GM23248 (cell line): ENCODE results near the gene SEC24C. TPM values are rescaled to one million over a fixed set of nuclear protein-coding genes. Genes with fewer than 3 reads are reported as not detected.

ENCODE experiments used
- DNase-seq: peaks from one replicate; pipeline ENCODE4 v3.0.0-alpha.2; 2015
- H2AFZ ChIP-seq: fragments of 200-600 bp; sonication (generic); 2 replicates; pipeline ENCODE4 v1.6.1; 2016; ENCODE audit warnings: antibody characterized with exemption
- H3F3A ChIP-seq: fragments of 200-600 bp; sonication (generic); 2 replicates; pipeline ENCODE4 v1.6.1; 2016; ENCODE audit warnings: mild to moderate bottlenecking, antibody characterized with exemption, mixed run types; ENCODE audit not compliant: insufficient read depth
- H3K27ac ChIP-seq: fragments of 200-600 bp; sonication (generic); 2 replicates; pipeline ENCODE4 v1.5.1; 2016; ENCODE audit warnings: mild to moderate bottlenecking
- H3K27me3 ChIP-seq: fragments of 200-600 bp; sonication (generic); replicated peaks from 2 replicates; pipeline ENCODE4 v1.6.1; 2016; ENCODE audit warnings: mild to moderate bottlenecking; ENCODE audit not compliant: insufficient read depth
- H3K36me3 ChIP-seq: fragments of 200-600 bp; sonication (generic); 2 replicates; pipeline ENCODE4 v1.6.1; 2016; ENCODE audit warnings: low read depth, mild to moderate bottlenecking
- H3K4me1 ChIP-seq: fragments of 200-600 bp; sonication (generic); 2 replicates; pipeline ENCODE4 v1.6.1; 2016; ENCODE audit warnings: mild to moderate bottlenecking; ENCODE audit not compliant: insufficient read depth
- H3K4me2 ChIP-seq: fragments of 200-600 bp; sonication (generic); one replicate; pipeline ENCODE4 v1.6.1; 2016; ENCODE audit warnings: mild to moderate bottlenecking; ENCODE audit not compliant: unreplicated experiment
- H3K4me3 ChIP-seq: fragments of 200-600 bp; sonication (generic); 2 replicates; pipeline ENCODE4 v1.5.1; 2016; ENCODE audit warnings: mild to moderate bottlenecking
- H3K79me2 ChIP-seq: fragments of 200-600 bp; sonication (generic); 2 replicates; pipeline ENCODE4 v1.6.1; 2016; ENCODE audit warnings: mild to moderate bottlenecking; ENCODE audit not compliant: insufficient read depth
- H3K9ac ChIP-seq: fragments of 200-600 bp; sonication (generic); 2 replicates; pipeline ENCODE4 v1.6.1; 2016; ENCODE audit warnings: mild to moderate bottlenecking
- H3K9me2 ChIP-seq: fragments of 200-600 bp; sonication (generic); 2 replicates; pipeline ENCODE4 v1.6.1; 2016; ENCODE audit warnings: mixed run types, mild to moderate bottlenecking, moderate library complexity; ENCODE audit not compliant: insufficient read depth
- H3K9me3 ChIP-seq: fragments of 200-600 bp; sonication (generic); one replicate; pipeline ENCODE4 v1.6.1; 2017; ENCODE audit warnings: low read depth
- H4K20me1 ChIP-seq: fragments of 200-600 bp; sonication (generic); 2 replicates; pipeline ENCODE4 v1.6.0; 2016; ENCODE audit not compliant: insufficient read depth
- EZH2 ChIP-seq: fragments of 200-600 bp; sonication (generic); IDR thresholded peaks from 2 replicates; pipeline ENCODE4 v1.6.1; 2018; ENCODE audit warnings: antibody characterized with exemption, mild to moderate bottlenecking; ENCODE audit not compliant: insufficient read depth, poor library complexity, severe bottlenecking
- EZH2phosphoT487 ChIP-seq: fragments of 200-600 bp; sonication (generic); IDR thresholded peaks from 2 replicates; pipeline ENCODE4 v1.6.1; 2018; ENCODE audit warnings: antibody characterized with exemption, moderate library complexity, mild to moderate bottlenecking, low read depth; ENCODE audit not compliant: insufficient read depth
- WGBS, 2 experiments: methylation state at CpG; one replicate each; pipeline ENCODE4 v1.1.6; 2015 to 2017; ENCODE audit warnings: low lambda C conversion rate in 2 of 2, low coverage in 1 of 2; ENCODE audit errors: missing lambda C conversion rate in 2 of 2; 5-methylcytosine and 5-hydroxymethylcytosine counted together
- in situ Hi-C: fragments of 300-500 bp; cut with MboI; formaldehyde crosslinking; loops from 2 replicates; pipeline ENCODE4 v1.15.0; 2020
- polyA plus RNA-seq: library from polyadenylated mRNA; unstranded; fragments of >200 nt; fragmentation: Nextera tagmentation; extraction: Ambion mirVana; gene quantifications from 2 replicates; pipeline ENCODE4 v1.2.1, GENCODE V29; 2016
- total RNA-seq: library from RNA; depleted of rRNA; stranded (reverse); fragments of >200 nt; shearing (Covaris generic); gene quantifications from 2 replicates; pipeline ENCODE4 v1.2.3, GENCODE V29; 2014

The SEC24C gene
- total and polyA plus RNA-seq, 2 experiments from 2014 or later: 30.6 to 87.1 TPM

GRCh38 chr10:73803680-73804286 lies 59.6 kb downstream of the SEC24C start:
- Histone ChIP-seq H3K36me3 (peaks cover 51% of the 10 kb centered on the region), H3F3A (peaks cover 20% of the 10 kb centered on the region), H3K27me3 (no peaks in the 10 kb centered on the region), H3K27ac (no peak overlapping the region), H4K20me1 (no peaks in the 10 kb centered on the region), H3K4me1 (no peaks in the 10 kb centered on the region), H2AFZ (no peak overlapping the region), H3K9me2 (no peaks in the 10 kb centered on the region), H3K4me2 (no peak overlapping the region), H3K9ac (no peak overlapping the region), H3K79me2 (peaks cover 23% of the 10 kb centered on the region), H3K9me3 (no peaks in the 10 kb centered on the region), H3K4me3 (no peak overlapping the region)
- TF ChIP-seq EZH2phosphoT487 (no peak), EZH2 (no peak)
- no peak for DNase-seq
- in situ Hi-C loops: no loop called here

- Histone ChIP-seq H3K4me3 (no peak overlapping the region), H3K79me2 (peaks cover 40% of the 10 kb centered on the region), H3K27me3 (no peaks in the 10 kb centered on the region), H3K9ac (no peak overlapping the region), H2AFZ (no peak overlapping the region), H3F3A (peaks cover 18% of the 10 kb centered on the region; the same call in 1 of the 2 replicates), H4K20me1 (no peaks in the 10 kb centered on the region), H3K36me3 (peaks cover 47% of the 10 kb centered on the region), H3K4me1 (peaks cover 13% of the 10 kb centered on the region), H3K4me2 (no peak overlapping the region), H3K9me3 (no peaks in the 10 kb centered on the region), H3K9me2 (no peaks in the 10 kb centered on the region), H3K27ac (no peak overlapping the region)
- no peak for DNase-seq
- in situ Hi-C loops: no loop called here
- TF ChIP-seq EZH2: no peak
- TF ChIP-seq EZH2phosphoT487: no peak
- 86 to 87% methylated on average over 14 of the region's 14 CpGs for WGBS, 2 experiments
Measured at GRCh38 chr10:73806176-73806950, 62.2 kb downstream of the SEC24C start.

- WGBS, 2 experiments: 93 to 96% methylated on average over 13 to 14 of the region's 14 CpGs
- Histone ChIP-seq H4K20me1 (no peaks in the 10 kb centered on the region), H3K36me3 (peaks cover 37% of the 10 kb centered on the region), H3K4me3 (no peak overlapping the region), H3K27ac (no peak overlapping the region), H3K4me2 (no peak overlapping the region), H3K9me2 (no peaks in the 10 kb centered on the region), H2AFZ (no peak overlapping the region), H3K4me1 (peaks cover 13% of the 10 kb centered on the region), H3K79me2 (peaks cover 40% of the 10 kb centered on the region), H3K9ac (no peak overlapping the region), H3K9me3 (no peaks in the 10 kb centered on the region), H3K27me3 (no peaks in the 10 kb centered on the region), H3F3A (peaks cover 10% of the 10 kb centered on the region; the same call in 1 of the 2 replicates)
- no peak for DNase-seq
- in situ Hi-C loops: no loop called here
- no peak for TF ChIP-seq EZH2
- no peak for TF ChIP-seq EZH2phosphoT487
Measured at GRCh38 chr10:73807471-73807870, 63.3 kb downstream of the SEC24C start.

- Histone ChIP-seq H3K36me3 (peaks cover 29% of the 10 kb centered on the region), H3K79me2 (peaks cover 40% of the 10 kb centered on the region), H3K27ac (no peak overlapping the region), H3K4me2 (no peak overlapping the region), H3K9me2 (no peaks in the 10 kb centered on the region), H3K4me1 (peaks cover 13% of the 10 kb centered on the region), H3K4me3 (no peak overlapping the region), H2AFZ (no peak overlapping the region), H3K9me3 (no peaks in the 10 kb centered on the region), H3F3A (peaks cover 6% of the 10 kb centered on the region; the same call in 1 of the 2 replicates), H4K20me1 (no peaks in the 10 kb centered on the region), H3K9ac (no peak overlapping the region), H3K27me3 (no peaks in the 10 kb centered on the region)
- in situ Hi-C loops: no loop called here
- WGBS, 2 experiments: 94 to 96% methylated on average over 16 of the region's 16 CpGs
- TF ChIP-seq EZH2phosphoT487: no peak
- TF ChIP-seq EZH2: no peak
- DNase-seq: no peak
Measured at GRCh38 chr10:73808021-73808815, 64.0 kb downstream of the SEC24C start.
